H1 (cell line): ENCODE measurements around the gene CA10. TPM values are rescaled to one million over a fixed set of nuclear protein-coding genes. Genes with fewer than 3 reads are reported as not detected.

Source experiments
- CTCF ChIA-PET: fragments of 300-600 bp; sonication (Branson Sonifier 250); formaldehyde crosslinking; loops from one replicate; lab custom pipeline; 2021; ENCODE audit not compliant: partially characterized antibody; lab: Charles Lee
- POLR2A ChIA-PET: fragments of 300-600 bp; sonication (Branson Sonifier 250); formaldehyde crosslinking; loops from one replicate; lab custom pipeline; 2021; ENCODE audit warnings: inconsistent platforms; ENCODE audit not compliant: partially characterized antibody; lab: Charles Lee
- DNase-seq, 2 experiments: peaks; one replicate each; pipeline versions ENCODE4 v3.0.0 to v3.0.0-alpha.2; 2010 to 2022; ENCODE audit warnings: low spot score in 2 of 2, low read depth in 1 of 2, mixed read lengths in 1 of 2
- FAIRE-seq: peaks from 2 replicates; lab custom pipeline; 2011; peaks lifted over from hg19 to GRCh38; lab: Jason Lieb, UNC
- H2AFZ ChIP-seq: 2 replicates; pipeline ENCODE4 v1.8.1; 2012; ENCODE audit warnings: low read length, inconsistent platforms
- H2AK5ac ChIP-seq: 2 replicates; pipeline ENCODE4 v1.6.1; 2013; ENCODE audit warnings: low read depth, low read length
- H2BK120ac ChIP-seq: replicated peaks from 2 replicates; pipeline ENCODE3; 2013; ENCODE audit warnings: low read depth, low read length, inconsistent platforms
- H2BK12ac ChIP-seq: 2 replicates; pipeline ENCODE4 v1.6.1; 2013; ENCODE audit warnings: low read depth, low read length
- H2BK15ac ChIP-seq: 2 replicates; pipeline ENCODE4 v1.6.1; 2013; ENCODE audit warnings: low read length
- H2BK20ac ChIP-seq: 2 replicates; pipeline ENCODE4 v1.6.1; 2013; ENCODE audit warnings: low read length
- H2BK5ac ChIP-seq: 2 replicates; pipeline ENCODE4 v1.6.1; 2013; ENCODE audit warnings: low read depth, low read length
- H3K14ac ChIP-seq: 2 replicates; pipeline ENCODE4 v1.6.1; 2013; ENCODE audit warnings: inconsistent platforms; ENCODE audit not compliant: insufficient read length
- H3K18ac ChIP-seq: 2 replicates; pipeline ENCODE4 v1.6.1; 2013; ENCODE audit warnings: low read length; ENCODE audit errors: extremely low read depth
- H3K23ac ChIP-seq: 2 replicates; pipeline ENCODE4 v1.6.1; 2013; ENCODE audit warnings: inconsistent platforms; ENCODE audit not compliant: insufficient read length
- H3K23me2 ChIP-seq: 2 replicates; pipeline ENCODE4 v1.6.1; 2013; ENCODE audit warnings: low read depth, low read length
- H3K27ac ChIP-seq: 2 replicates; pipeline ENCODE4 v1.6.1; 2011; ENCODE audit warnings: low read depth, low read length, inconsistent platforms
- H3K27me3 ChIP-seq, 4 experiments: replicated peaks in 1 of 4; 1 replicate in 1 of 4; 2 replicates in 3 of 4; pipeline versions ENCODE4 v1.6.1 to v1.8.1; 2011 to 2013; ENCODE audit warnings: low read length in 3 of 4, mild to moderate bottlenecking in 3 of 4, inconsistent platforms in 2 of 4, mixed read lengths in 2 of 4, moderate library complexity in 1 of 4; ENCODE audit not compliant: control insufficient read depth in 3 of 4, insufficient read depth in 3 of 4; ENCODE audit errors: extremely low read depth in 1 of 4
- H3K36me3 ChIP-seq, 4 experiments: 2 replicates each; pipeline versions ENCODE4 v1.6.1 to v1.8.1; 2011 to 2013; ENCODE audit warnings: mild to moderate bottlenecking in 4 of 4, low read length in 3 of 4, moderate library complexity in 2 of 4, control low read depth in 1 of 4, inconsistent platforms in 1 of 4; ENCODE audit not compliant: insufficient read depth in 4 of 4, control insufficient read depth in 2 of 4
- H3K4ac ChIP-seq: replicated peaks from 2 replicates; pipeline ENCODE3; 2013; ENCODE audit warnings: low read length, low read depth, mixed read lengths, inconsistent platforms; ENCODE audit not compliant: insufficient read length
- H3K4me1 ChIP-seq, 4 experiments: replicated peaks in 1 of 4; 1 replicate in 1 of 4; 2 replicates in 3 of 4; pipeline versions ENCODE4 v1.6.1 to v1.8.1; 2011 to 2013; ENCODE audit warnings: low read length in 3 of 4, inconsistent platforms in 2 of 4, mixed read lengths in 1 of 4; ENCODE audit not compliant: insufficient read depth in 4 of 4, control insufficient read depth in 3 of 4
- H3K4me2 ChIP-seq, 2 experiments: 2 replicates each; pipeline versions ENCODE4 v1.6.1 to v1.8.1; 2011 to 2013; ENCODE audit warnings: low read depth in 2 of 2, low read length in 2 of 2, control low read depth in 1 of 2, inconsistent platforms in 1 of 2, mild to moderate bottlenecking in 1 of 2; ENCODE audit not compliant: insufficient read depth in 1 of 2
- H3K4me3 ChIP-seq, 4 experiments: fragments of 200-600, 300-600 bp in 1 of 4; sonication (generic), shearing (Covaris generic), sonication (Bioruptor Twin) in 1 of 4; 2 replicates each; pipeline versions ENCODE4 v1.5.1 to v1.8.1; 2011 to 2016; ENCODE audit warnings: low read length in 4 of 4, low read depth in 3 of 4, control low read depth in 2 of 4, inconsistent platforms in 2 of 4, mild to moderate bottlenecking in 2 of 4, mixed read lengths in 1 of 4, moderate library complexity in 1 of 4; ENCODE audit not compliant: insufficient read depth in 2 of 4; ENCODE audit errors: extremely low read depth in 1 of 4
- H3K56ac ChIP-seq: replicated peaks from 2 replicates; pipeline ENCODE3; 2013; ENCODE audit warnings: low read depth, mild to moderate bottlenecking, mixed read lengths, low read length, inconsistent platforms; ENCODE audit not compliant: insufficient read length
- H3K79me1 ChIP-seq: 2 replicates; pipeline ENCODE4 v1.6.1; 2013; ENCODE audit warnings: low read depth, low read length, control low read depth
- H3K79me2 ChIP-seq, 2 experiments: 2 replicates each; pipeline versions ENCODE4 v1.6.1 to v1.8.1; 2012 to 2013; ENCODE audit warnings: low read length in 2 of 2, mild to moderate bottlenecking in 2 of 2, inconsistent platforms in 1 of 2; ENCODE audit not compliant: insufficient read depth in 2 of 2, control insufficient read depth in 1 of 2
- H3K9ac ChIP-seq, 4 experiments: replicated peaks in 1 of 4; 1 replicate in 1 of 4; 2 replicates in 3 of 4; pipeline versions ENCODE4 v1.6.1 to v1.8.1; 2011 to 2013; ENCODE audit warnings: low read depth in 3 of 4, low read length in 3 of 4, control low read depth in 2 of 4, mild to moderate bottlenecking in 2 of 4, moderate library complexity in 2 of 4, inconsistent platforms in 1 of 4; ENCODE audit errors: extremely low read depth in 1 of 4
- H3K9me3 ChIP-seq, 2 experiments: 2 replicates each; pipeline versions ENCODE4 v1.6.1 to v1.8.1; 2012 to 2013; ENCODE audit warnings: mild to moderate bottlenecking in 2 of 2, moderate library complexity in 2 of 2, control low read depth in 1 of 2, inconsistent platforms in 1 of 2, low read depth in 1 of 2, low read length in 1 of 2, mixed read lengths in 1 of 2; ENCODE audit not compliant: insufficient read depth in 2 of 2
- H4K20me1 ChIP-seq, 2 experiments: replicated peaks in 1 of 2; 2 replicates each; pipeline versions ENCODE3 to v1.8.1; 2011 to 2013; ENCODE audit warnings: inconsistent platforms in 2 of 2, low read length in 2 of 2, mild to moderate bottlenecking in 1 of 2; ENCODE audit not compliant: insufficient read depth in 2 of 2, control insufficient read depth in 1 of 2
- H4K5ac ChIP-seq: 2 replicates; pipeline ENCODE4 v1.6.1; 2013; ENCODE audit warnings: low read length, low read depth, mixed read lengths, inconsistent platforms; ENCODE audit not compliant: insufficient read length
- H4K8ac ChIP-seq: 2 replicates; pipeline ENCODE4 v1.8.0; 2013; ENCODE audit warnings: mild to moderate bottlenecking, moderate library complexity, low read length, inconsistent platforms; ENCODE audit not compliant: insufficient read depth; ENCODE audit errors: extremely low read depth
- H4K91ac ChIP-seq: replicated peaks from 2 replicates; pipeline ENCODE3; 2013; ENCODE audit warnings: low read length, mixed read lengths, inconsistent platforms; ENCODE audit not compliant: insufficient read length
- ATF3 ChIP-seq: IDR thresholded peaks from 2 replicates; pipeline ENCODE4 v1.6.1; 2011; ENCODE audit warnings: low read depth, mild to moderate bottlenecking, low read length; ENCODE audit not compliant: insufficient read depth
- BRCA1 ChIP-seq: IDR thresholded peaks from 2 replicates; pipeline ENCODE4 v1.6.1; 2012; ENCODE audit warnings: low read depth, low read length, improper control_type of control experiment
- CBX5 ChIP-seq: fragments of 300-800, 300-1000 bp; sonication (generic); IDR thresholded peaks from 2 replicates; pipeline ENCODE4 v1.7.1; 2016; ENCODE audit warnings: antibody characterized with exemption, low read length, low read depth
- CHD1 ChIP-seq: IDR thresholded peaks from 2 replicates; pipeline ENCODE4 v1.6.1; 2012; ENCODE audit warnings: low read depth, low read length, improper control_type of control experiment
- GABPA ChIP-seq: IDR thresholded peaks from 2 replicates; pipeline ENCODE4 v1.6.1; 2011; ENCODE audit warnings: mild to moderate bottlenecking, low read length, moderate library complexity, borderline replicate concordance; ENCODE audit not compliant: insufficient read depth
- KDM4A ChIP-seq: IDR thresholded peaks from one replicate; pipeline ENCODE4 v1.7.1; 2012; ENCODE audit warnings: low read depth, mild to moderate bottlenecking, moderate library complexity, low read length, inconsistent platforms; ENCODE audit not compliant: severe bottlenecking
- SAP30 ChIP-seq: fragments of 300-600 bp; sonication (generic); IDR thresholded peaks from 2 replicates; pipeline ENCODE4 v1.7.1; 2012; ENCODE audit warnings: low read length, moderate library complexity, mild to moderate bottlenecking, inconsistent platforms; ENCODE audit not compliant: insufficient read depth, insufficient replicate concordance
- SIX5 ChIP-seq: IDR thresholded peaks from 2 replicates; pipeline ENCODE4 v1.6.1; 2011; ENCODE audit warnings: mild to moderate bottlenecking, low read depth, low read length
- TCF12 ChIP-seq: IDR thresholded peaks from 2 replicates; pipeline ENCODE4 v1.6.1; 2011; ENCODE audit warnings: low read depth, mild to moderate bottlenecking, low read length
- YY1 ChIP-seq: IDR thresholded peaks from 2 replicates; pipeline ENCODE4 v1.6.1; 2011; ENCODE audit warnings: low read depth, mild to moderate bottlenecking, low read length
- WGBS, 2 experiments: shearing (Covaris generic) in 1 of 2; methylation state at CpG; one replicate each; pipeline versions ENCODE4 v1.1.6 to v1.1.7; 2013 to 2015; ENCODE audit warnings: low lambda C conversion rate in 2 of 2, mixed read lengths in 2 of 2, inconsistent platforms in 1 of 2, low coverage in 1 of 2, missing lambda C conversion rate in 1 of 2; ENCODE audit not compliant: insufficient replicate concordance in 2 of 2, insufficient coverage in 1 of 2, insufficient read length in 1 of 2; ENCODE audit errors: extremely low coverage in 1 of 2, missing lambda C conversion rate in 1 of 2; 5-methylcytosine and 5-hydroxymethylcytosine counted together
- polyA plus RNA-seq, 7 experiments: library from polyadenylated mRNA; depleted of rRNA in 3 of 7; stranded (reverse) in 5 of 7; unstranded in 2 of 7; fragments of >200 nt in 5 of 7; fragments of 200-250 nt in 2 of 7; gene quantifications; 1 replicate in 5 of 7; 2 replicates in 1 of 7; 4 replicates in 1 of 7; pipeline versions ENCODE4 v1.2.1 to v1.2.3, GENCODE V29; 2011 to 2013; ENCODE audit warnings: missing spikeins in 2 of 7, mixed read lengths in 2 of 7
- total RNA-seq: library from RNA; stranded (reverse); fragmentation: NEBNext Ultra II Directional; extraction: Animal tissue kit (Norgen Biotek cat#: 25700); gene quantifications from 2 replicates; pipeline ENCODE4 v1.2.1, GENCODE V29; 2021

CA10 gene
- total and polyA plus RNA-seq, 2 of the 8 experiments (the other 6 are each of a cell fraction or from before 2014, with no cell fraction given) = 0.60 to 0.63 TPM

DNA sequence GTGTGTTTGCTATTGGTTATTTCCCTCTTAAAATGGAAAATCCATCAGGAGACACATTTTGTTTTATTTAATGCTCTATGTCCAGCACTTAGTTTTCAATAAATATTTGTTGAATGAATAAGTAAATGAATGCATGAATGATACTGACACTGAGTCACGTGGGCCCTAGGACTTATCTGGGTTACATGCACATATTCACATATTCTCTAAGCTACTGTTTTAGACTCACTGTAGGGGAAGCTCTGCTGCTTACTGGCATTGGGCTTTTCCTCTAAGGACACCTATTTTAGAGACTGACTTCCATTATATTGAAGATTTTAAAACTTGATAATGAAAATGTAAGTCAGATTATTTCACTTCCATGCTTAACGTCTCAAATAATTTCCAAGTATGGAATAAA lies 571.0 kb downstream of the CA10 start:
- Histone ChIP-seq H3K79me2 (no peaks in the 10 kb centered on the region), H2BK12ac (no peak overlapping the region), H3K23me2 (no peaks in the 10 kb centered on the region), H4K91ac (no peak overlapping the region), H3K4me3 (no peak overlapping the region), H3K4me1 (no peaks in the 10 kb centered on the region), H2BK20ac (no peak overlapping the region), H3K9ac (no peak overlapping the region), H2BK120ac (no peak overlapping the region), H3K56ac (no peak overlapping the region), H4K8ac (no peak overlapping the region), H4K20me1 (no peaks in the 10 kb centered on the region), H2BK5ac (no peak overlapping the region), H3K4me2 (no peak overlapping the region), H2AFZ (no peak overlapping the region), H3K36me3 (no peaks in the 10 kb centered on the region), H2BK15ac (no peak overlapping the region), H3K18ac (no peak overlapping the region), H3K14ac (no peak overlapping the region), H3K23ac (no peak overlapping the region), H3K4ac (no peak overlapping the region), H3K79me1 (no peaks in the 10 kb centered on the region), H3K27me3 (no peaks in the 10 kb centered on the region), H3K9me3 (peaks cover 3 to 4% of the 10 kb centered on the region in 2 experiments; a peak in 2 of 4 replicates), H4K5ac (no peak overlapping the region), H2AK5ac (no peak overlapping the region), H3K27ac (no peak overlapping the region)
- POLR2A ChIA-PET = no interaction called here
- no peak for DNase-seq
- WGBS, 2 experiments = 94% methylated on average over 2 of the region's 2 CpGs; no CpG with 5 or more reads in 1 of the 2 experiments
- FAIRE-seq = no peak
- CTCF ChIA-PET = no interaction called here
- TF ChIP-seq SIX5 (no peak), KDM4A (no peak), CBX5 (no peak), YY1 (no peak), GABPA (no peak), TCF12 (no peak), SAP30 (no peak), CHD1 (no peak), ATF3 (no peak), BRCA1 (no peak)
